IPS DF 6.9 (cell line): ENCODE data around the gene COX6B2.
A peak's percentile ranks its signal among the peaks of the same experiment; 100 is the strongest.

Experiments used
- DNase-seq: peaks from one replicate; pipeline ENCODE4 v3.0.0-alpha.2; 2013; ENCODE audit warnings: low read depth, low spot score
- H3K27ac ChIP-seq: one replicate; pipeline ENCODE4 v1.5.1; 2013; ENCODE audit warnings: low read length, control low read depth
- H3K27me3 ChIP-seq: 2 replicates; pipeline ENCODE4 v1.6.1; 2013; ENCODE audit warnings: mild to moderate bottlenecking, low read length; ENCODE audit not compliant: control insufficient read depth, insufficient read depth
- H3K36me3 ChIP-seq: 2 replicates; pipeline ENCODE4 v1.6.1; 2013; ENCODE audit warnings: low read length; ENCODE audit not compliant: control insufficient read depth, insufficient read depth
- H3K4me1 ChIP-seq: 2 replicates; pipeline ENCODE4 v1.6.1; 2013; ENCODE audit warnings: low read length; ENCODE audit not compliant: control insufficient read depth, insufficient read depth
- H3K4me3 ChIP-seq: 2 replicates; pipeline ENCODE4 v1.5.1; 2013; ENCODE audit warnings: mild to moderate bottlenecking, low read length
- H3K9me3 ChIP-seq: 2 replicates; pipeline ENCODE4 v1.6.1; 2013; ENCODE audit warnings: low read length, inconsistent platforms; ENCODE audit not compliant: control insufficient read depth, insufficient read depth
- WGBS: extraction: QIAGEN DNeasy Blood & Tissue Kit; methylation state at CpG from one replicate; pipeline ENCODE4 v1.1.7; 2013; ENCODE audit warnings: mixed read lengths, missing lambda C conversion rate; ENCODE audit not compliant: insufficient read length, insufficient coverage; 5-methylcytosine and 5-hydroxymethylcytosine counted together

COX6B2 gene

DNA sequence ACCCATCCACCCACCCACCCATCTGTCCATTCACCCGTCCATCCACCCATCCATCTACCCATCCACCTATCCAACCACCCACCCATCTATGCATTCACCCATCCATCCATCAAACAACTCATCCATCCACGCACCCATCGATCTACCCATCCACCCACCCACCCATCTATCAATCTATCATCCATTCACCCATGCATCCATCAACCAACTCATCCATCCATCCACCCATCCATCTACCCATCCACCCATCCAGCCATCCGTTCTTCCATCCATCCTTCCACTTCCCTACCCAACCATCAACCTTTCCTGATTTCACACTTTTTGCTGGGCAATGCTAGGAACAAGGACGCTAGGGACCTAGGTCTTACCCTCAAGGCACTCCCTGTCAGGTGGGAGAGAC, 27.5 kb upstream of the COX6B2 start:
- no peak overlapping the region for H3K4me3 ChIP-seq
- peaks cover 3% of the 10 kb centered on the region; the same call in 1 of the 2 replicates for H3K4me1 ChIP-seq
- no peaks in the 10 kb centered on the region for H3K9me3 ChIP-seq
- no peak for DNase-seq
- H3K27me3 ChIP-seq, result no peaks in the 10 kb centered on the region
- no peak overlapping the region for H3K27ac ChIP-seq
- WGBS, result 100% methylated on average over 3 of the region's 5 CpGs
- H3K36me3 ChIP-seq, result peaks cover under 1% of the 10 kb centered on the region

GRCh38 chr19:55379174-55379573, 24.7 kb upstream of the COX6B2 start:
- no peak for DNase-seq
- no peak overlapping the region for H3K27ac ChIP-seq

GRCh38 chr19:55377356-55378131, 23.0 kb upstream of the COX6B2 start:
- H3K9me3 ChIP-seq, result no peaks in the 10 kb centered on the region
- no peak for DNase-seq
- peak overlapping the region; percentile 4; the same call in 1 of the 2 replicates for H3K4me3 ChIP-seq
- H3K36me3 ChIP-seq, result no peaks in the 10 kb centered on the region
- no CpG with 5 or more reads among the region's 43 CpGs for WGBS
- H3K27ac ChIP-seq, result no peak overlapping the region
- no peaks in the 10 kb centered on the region for H3K27me3 ChIP-seq
- H3K4me1 ChIP-seq, result peaks cover 15% of the 10 kb centered on the region

More at GRCh38 chr19:55379174-55379573, 24.7 kb upstream of the COX6B2 start:
- H3K27me3 ChIP-seq, result no peaks in the 10 kb centered on the region
- H3K36me3 ChIP-seq, result no peaks in the 10 kb centered on the region
- H3K4me1 ChIP-seq, result peaks cover 7% of the 10 kb centered on the region
- H3K9me3 ChIP-seq, result no peaks in the 10 kb centered on the region
- no CpG with 5 or more reads among the region's 11 CpGs for whole genome bisulfite sequencing
- no peak overlapping the region for H3K4me3 ChIP-seq

GRCh38 chr19:55376241-55376933, 21.9 kb upstream of the COX6B2 start, which contains the start of gene TMEM190:
Gene TMEM190 (plus strand): TSS chr19:55376826. CDS start chr19:55376854, 28 bp downstream.
- Histone ChIP-seq H3K36me3 (no peaks in the 10 kb centered on the region), H3K4me3 (peak within 1 kb of the TSS; percentile 4; the same call in 1 of the 2 replicates), H3K27me3 (peaks cover 4% of the 10 kb centered on the region; the same call in 1 of the 2 replicates), H3K9me3 (no peaks in the 10 kb centered on the region), H3K4me1 (peaks cover 15% of the 10 kb centered on the region), H3K27ac (no peak within 1 kb of the TSS)
- DNase-seq, result no peak
- no CpG with 5 or more reads among the region's 21 CpGs for WGBS

- Histone ChIP-seq H3K36me3 (no peaks in the 10 kb centered on the region), H3K9me3 (no peaks in the 10 kb centered on the region), H3K4me3 (no peak overlapping the region), H3K27me3 (peaks cover 12% of the 10 kb centered on the region; the same call in 1 of the 2 replicates), H3K4me1 (peaks cover 15% of the 10 kb centered on the region), H3K27ac (no peak overlapping the region)
- no CpG with 5 or more reads among the region's 31 CpGs for WGBS
- DNase-seq, result no peak
These were observed 19.7 kb upstream of the COX6B2 start for GRCh38 chr19:55373993-55374757.

GRCh38 chr19:55373306-55373992, 18.9 kb upstream of the COX6B2 start:
- H3K4me3 ChIP-seq, result no peak overlapping the region
- H3K27ac ChIP-seq, result no peak overlapping the region
- no peaks in the 10 kb centered on the region for H3K36me3 ChIP-seq
- H3K4me1 ChIP-seq, result peaks cover 15% of the 10 kb centered on the region
- no peaks in the 10 kb centered on the region for H3K9me3 ChIP-seq
- peaks cover 12% of the 10 kb centered on the region; the same call in 1 of the 2 replicates for H3K27me3 ChIP-seq
- no CpG with 5 or more reads among the region's 9 CpGs for WGBS
- no peak for DNase-seq

DNA sequence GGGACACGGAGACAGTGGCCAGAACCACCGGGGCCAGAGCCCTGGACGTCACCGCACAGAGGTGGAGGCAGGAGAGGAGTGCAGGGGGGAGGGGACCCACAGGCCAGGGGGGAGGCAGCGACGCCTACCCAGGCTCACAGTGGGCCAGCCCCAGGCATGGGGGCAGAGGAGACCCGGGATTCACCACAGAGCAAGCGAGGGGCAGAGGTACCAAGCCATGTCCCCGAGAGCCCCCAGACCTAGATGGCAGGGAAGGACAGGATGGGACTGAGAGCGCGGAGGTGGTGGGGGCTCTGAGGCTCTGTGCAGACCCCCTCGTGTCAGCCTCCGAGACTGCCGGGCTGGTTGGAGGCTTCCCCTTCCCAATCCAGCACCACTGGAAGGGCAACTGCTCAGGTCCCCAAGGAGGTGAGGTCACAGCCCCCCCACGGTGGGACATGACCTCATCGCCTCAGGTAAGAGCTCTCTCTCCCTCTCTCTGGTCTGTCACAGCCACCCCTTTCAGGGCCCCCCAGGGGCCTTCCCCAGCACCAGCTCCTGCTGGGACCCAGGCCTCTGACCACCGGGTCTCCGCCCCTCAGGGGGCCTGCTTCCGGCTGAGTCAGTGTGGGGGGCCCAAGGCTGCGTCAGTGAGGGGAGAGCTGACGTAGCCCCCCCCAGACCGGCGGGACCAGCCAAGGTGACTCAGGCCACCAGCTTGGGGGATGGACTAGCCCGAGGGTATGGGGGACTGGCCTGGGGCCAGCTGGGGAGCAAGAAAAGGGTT, 18.0 kb upstream of the COX6B2 start:
- Histone ChIP-seq H3K4me1 (peaks cover 14% of the 10 kb centered on the region), H3K4me3 (no peak overlapping the region), H3K36me3 (no peaks in the 10 kb centered on the region), H3K27me3 (peaks cover 14% of the 10 kb centered on the region; the same call in 1 of the 2 replicates), H3K9me3 (no peaks in the 10 kb centered on the region), H3K27ac (no peak overlapping the region)
- DNase-seq, result no peak
- WGBS, result no CpG with 5 or more reads among the region's 24 CpGs

DNA sequence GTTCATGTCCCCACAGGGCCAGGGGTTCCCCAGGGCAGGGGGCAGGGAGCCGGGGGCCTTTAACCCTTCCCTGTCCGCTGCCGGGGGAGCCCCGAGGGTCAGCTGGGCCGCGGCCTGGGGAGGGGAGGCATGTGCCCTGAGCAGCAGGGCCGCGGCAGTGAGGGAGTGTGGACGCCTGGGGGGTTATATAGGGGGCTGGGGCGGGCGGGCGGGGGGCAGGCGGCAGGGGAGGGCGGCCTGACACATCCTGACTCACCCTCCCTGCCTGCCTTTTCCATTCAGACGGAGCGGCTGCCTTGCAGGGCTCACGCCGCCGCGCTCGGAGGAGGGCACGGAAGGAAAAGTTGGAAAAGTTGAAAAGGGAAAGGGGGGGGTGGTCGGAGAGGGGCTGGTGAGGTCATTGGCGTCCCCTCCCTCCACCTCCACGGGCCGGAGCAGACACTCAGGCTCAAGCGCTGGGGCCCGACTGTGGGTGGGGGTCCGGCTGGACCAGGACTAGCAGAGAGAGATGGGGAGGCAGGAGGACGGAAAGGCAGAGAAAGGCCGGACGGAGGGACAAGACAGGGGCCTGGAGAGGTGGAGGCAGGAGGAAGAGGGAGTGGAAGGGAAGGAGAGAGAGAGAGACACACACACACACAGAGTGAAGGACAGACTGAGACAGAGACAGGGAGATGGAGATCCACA, 15.9 kb upstream of the COX6B2 start, which contains the start of gene IL11:
Gene IL11 (minus strand): TSS at position 159 of the 684 bp plus-strand sequence. CDS start 153 bp downstream, at position 6.
- no CpG with 5 or more reads among the region's 32 CpGs for WGBS
- Histone ChIP-seq H3K27ac (no peak within 1 kb of the TSS), H3K4me3 (peak within 1 kb of the TSS; percentile 46; the same call in 1 of the 2 replicates), H3K4me1 (peaks cover 10% of the 10 kb centered on the region), H3K36me3 (no peaks in the 10 kb centered on the region), H3K9me3 (no peaks in the 10 kb centered on the region), H3K27me3 (peaks cover 14% of the 10 kb centered on the region; the same call in 1 of the 2 replicates)
- no peak for DNase-seq
